Progenitor cell of endocrine pancreas (in vitro differentiated cells): ENCODE measurements around the gene DUS1L. TPM values are rescaled to one million over a fixed set of nuclear protein-coding genes. Genes with fewer than 3 reads are reported as not detected.
A peak's percentile ranks its signal among the peaks of the same experiment; 100 is the strongest.

ENCODE experiments used
- DNase-seq: peaks from one replicate; pipeline ENCODE4 v3.0.0; 2021; ENCODE audit warnings: low spot score; ENCODE audit not compliant: unreplicated experiment
- H3K27ac Mint-ChIP-seq: 2 replicates; pipeline ENCODE4 v1.8.0; 2021; ENCODE audit warnings: mild to moderate bottlenecking, moderate library complexity, mixed read lengths
- H3K27me3 Mint-ChIP-seq: 2 replicates; pipeline ENCODE4 v1.8.0; 2021; ENCODE audit warnings: mixed read lengths
- H3K36me3 Mint-ChIP-seq: 2 replicates; pipeline ENCODE4 v1.8.0; 2022; ENCODE audit warnings: mixed read lengths; ENCODE audit not compliant: insufficient read depth
- H3K4me1 Mint-ChIP-seq: 2 replicates; pipeline ENCODE4 v1.8.0; 2021; ENCODE audit warnings: low read depth, mixed read lengths
- H3K4me3 Mint-ChIP-seq: 2 replicates; pipeline ENCODE4 v1.8.0; 2021; ENCODE audit warnings: low read depth, mild to moderate bottlenecking, moderate library complexity, mixed read lengths
- H3K9me3 Mint-ChIP-seq: 2 replicates; pipeline ENCODE4 v1.8.0; 2021; ENCODE audit warnings: low read depth, mixed read lengths
- CTCF ChIP-seq: fragments of 200-600 bp; sonication (generic); IDR thresholded peaks from one replicate; pipeline ENCODE4 v1.5.0; 2021; ENCODE audit warnings: antibody characterized with exemption, mild to moderate bottlenecking; ENCODE audit not compliant: unreplicated experiment
- total RNA-seq: library from RNA; stranded (reverse); gene quantifications from 2 replicates; pipeline ENCODE4 v1.2.1, GENCODE V29; 2021

DUS1L gene
- total RNA-seq, 1 donor from 2014 or later: 93.8 TPM

- DNase-seq: no peak
- peaks cover 4% of the 10 kb centered on the region for H3K36me3 Mint-ChIP-seq
- peaks cover 11% of the 10 kb centered on the region for H3K4me1 Mint-ChIP-seq
- H3K9me3 Mint-ChIP-seq: no peaks in the 10 kb centered on the region
- H3K27me3 Mint-ChIP-seq: no peaks in the 10 kb centered on the region
- no peak for TF ChIP-seq CTCF
- peak overlapping the region; percentile 79 for H3K4me3 Mint-ChIP-seq
- no peak overlapping the region for H3K27ac Mint-ChIP-seq
These were observed 43.7 kb downstream of the DUS1L start for GRCh38 chr17:82021900-82022309.

GRCh38 chr17:82021107-82021899 is 44.3 kb downstream of the DUS1L start:
- no peaks in the 10 kb centered on the region for H3K27me3 Mint-ChIP-seq
- peaks cover 11% of the 10 kb centered on the region for H3K4me1 Mint-ChIP-seq
- peaks cover 4% of the 10 kb centered on the region for H3K36me3 Mint-ChIP-seq
- peak overlapping the region; percentile 45 for H3K27ac Mint-ChIP-seq
- peak overlapping the region; percentile 79 for H3K4me3 Mint-ChIP-seq
- peak; percentile 55 for TF ChIP-seq CTCF
- DNase-seq: no peak
- no peaks in the 10 kb centered on the region for H3K9me3 Mint-ChIP-seq

- Mint-ChIP-seq H3K4me1 (peaks cover 11% of the 10 kb centered on the region), H3K9me3 (no peaks in the 10 kb centered on the region), H3K27me3 (no peaks in the 10 kb centered on the region), H3K27ac (no peak overlapping the region), H3K4me3 (peak overlapping the region; percentile 29), H3K36me3 (peaks cover 2% of the 10 kb centered on the region)
- DNase-seq: no peak
- TF ChIP-seq CTCF: no peak
These were observed 45.0 kb downstream of the DUS1L start for GRCh38 chr17:82020572-82021106.

DNA sequence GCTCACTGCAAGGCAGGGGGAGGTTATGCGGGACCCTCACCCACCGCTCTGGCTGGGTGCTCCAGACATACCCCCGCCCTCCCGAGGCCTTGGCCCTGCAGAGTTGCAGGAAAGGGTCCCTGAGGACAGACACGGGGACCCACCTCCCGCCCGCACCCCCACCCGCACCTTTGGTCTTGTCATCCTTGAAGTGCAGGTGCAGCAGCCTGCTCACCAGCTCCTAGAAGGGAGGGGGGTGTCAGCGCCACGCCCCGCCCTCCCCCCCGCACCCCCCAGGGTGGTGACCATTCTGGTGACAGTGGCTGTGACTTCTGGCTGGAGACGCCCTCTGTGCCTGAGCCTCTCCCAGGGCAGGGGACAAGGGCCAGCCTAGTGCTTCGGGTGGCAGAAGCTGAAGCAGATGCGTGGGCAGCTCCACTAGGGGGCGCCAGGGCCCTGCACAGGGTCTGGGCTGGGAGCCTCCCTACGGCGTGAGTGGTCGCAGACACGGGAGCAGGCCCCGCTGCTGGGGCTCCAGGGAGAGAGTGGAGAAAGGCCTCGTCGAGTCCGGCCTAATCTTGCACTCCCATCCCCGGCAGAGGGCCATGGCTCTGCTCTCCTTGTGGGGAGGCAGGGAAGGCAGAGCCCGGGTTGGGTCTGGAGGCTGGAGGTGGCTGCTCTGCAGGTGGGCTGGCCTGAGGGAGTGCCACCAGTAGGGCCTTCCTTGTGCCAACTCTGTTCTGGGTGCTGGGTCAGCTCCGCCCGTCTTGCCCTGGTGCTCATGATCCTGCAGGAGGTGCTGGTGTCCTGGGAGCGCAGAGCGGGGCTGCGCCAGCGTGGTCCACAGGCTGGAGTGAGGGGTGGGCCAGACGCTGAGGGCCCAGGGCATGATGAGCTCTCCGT is 45.7 kb downstream of the DUS1L start:
- peak; percentile 65 for DNase-seq
- Mint-ChIP-seq H3K9me3 (no peaks in the 10 kb centered on the region), H3K4me1 (peaks cover 11% of the 10 kb centered on the region), H3K27ac (no peak overlapping the region), H3K27me3 (no peaks in the 10 kb centered on the region), H3K4me3 (peak overlapping the region; percentile 14), H3K36me3 (peaks cover 2% of the 10 kb centered on the region)
- peak; percentile 74 for TF ChIP-seq CTCF
